IPS-20b (cell line): ENCODE measurements around the gene INTS13.
"Not testable (repeated sequence)": the region's sequence is repeated elsewhere in the genome, so short reads cannot be mapped to it uniquely, and the experiment has no call there.

Experiments used
- H3K27ac ChIP-seq: one replicate; pipeline ENCODE4 v1.5.1; 2013; ENCODE audit warnings: low read length
- H3K27me3 ChIP-seq: 2 replicates; pipeline ENCODE4 v1.6.1; 2013; ENCODE audit warnings: mild to moderate bottlenecking, low read length, inconsistent platforms; ENCODE audit not compliant: insufficient read depth
- H3K36me3 ChIP-seq: 2 replicates; pipeline ENCODE4 v1.6.1; 2013; ENCODE audit warnings: low read depth, mild to moderate bottlenecking, inconsistent platforms, low read length, moderate library complexity; ENCODE audit not compliant: insufficient read depth
- H3K4me1 ChIP-seq: 2 replicates; pipeline ENCODE4 v1.6.1; 2013; ENCODE audit warnings: mild to moderate bottlenecking, control low read depth, inconsistent platforms, low read length, moderate library complexity; ENCODE audit not compliant: insufficient read depth
- H3K4me3 ChIP-seq: 2 replicates; pipeline ENCODE4 v1.5.1; 2013; ENCODE audit warnings: mild to moderate bottlenecking, low read length, inconsistent platforms
- H3K9ac ChIP-seq: 2 replicates; pipeline ENCODE4 v1.6.1; 2013; ENCODE audit warnings: low read depth, mild to moderate bottlenecking, inconsistent platforms, low read length, moderate library complexity
- H3K9me3 ChIP-seq: 2 replicates; pipeline ENCODE4 v1.6.1; 2013; ENCODE audit warnings: mild to moderate bottlenecking, low read depth, low read length, inconsistent platforms; ENCODE audit not compliant: insufficient read depth

INTS13 gene

GRCh38 chr12:26937863-26938700 lies at the start of gene INTS13, which contains the start of gene FGFR1OP2:
INTS13 (minus strand) TSS chr12:26937981; CDS start chr12:26936803, 1,178 bp downstream.
FGFR1OP2 (plus strand) TSS chr12:26938470; CDS start chr12:26954159, 15,689 bp downstream.
- H3K9me3 ChIP-seq, result no peaks in the 10 kb centered on the region
- H3K9ac ChIP-seq, result peak within 1 kb of the TSS; percentile 94
- H3K27ac ChIP-seq, result peak within 1 kb of the TSS; percentile 66
- peaks cover 16% of the 10 kb centered on the region for H3K36me3 ChIP-seq
- peaks cover 14% of the 10 kb centered on the region for H3K4me1 ChIP-seq
- no peaks in the 10 kb centered on the region for H3K27me3 ChIP-seq
- H3K4me3 ChIP-seq, result peak within 1 kb of the TSS; percentile 96

- H3K27ac ChIP-seq, result no peak overlapping the region
- H3K4me3 ChIP-seq, result no peak overlapping the region
- peaks cover 48% of the 10 kb centered on the region for H3K36me3 ChIP-seq
- H3K4me1 ChIP-seq, result no peaks in the 10 kb centered on the region
- no peaks in the 10 kb centered on the region for H3K27me3 ChIP-seq
- H3K9me3 ChIP-seq, result no peaks in the 10 kb centered on the region
- H3K9ac ChIP-seq, result no peak overlapping the region
Observed at GRCh38 chr12:26982866-26983265, 45.1 kb upstream of the INTS13 start.

DNA sequence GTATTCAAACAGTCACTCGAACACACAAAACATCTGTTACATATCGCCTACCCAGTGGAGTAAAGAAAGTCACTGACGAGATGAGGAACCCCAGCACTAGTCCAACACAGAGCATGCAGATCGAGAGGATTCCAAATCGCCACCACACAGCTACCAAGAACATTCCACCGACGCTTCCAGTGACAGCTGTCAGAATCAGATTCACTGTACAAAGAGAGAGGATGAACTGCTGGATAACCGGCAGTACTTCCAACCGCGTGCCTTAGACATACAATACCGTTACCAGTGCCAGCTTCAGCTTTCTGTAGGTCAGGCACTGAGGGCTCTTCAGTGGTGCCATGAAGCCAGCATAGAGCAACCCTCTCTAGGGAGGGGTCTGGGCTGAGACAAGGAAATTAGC lies 42.0 kb upstream of the INTS13 start:
- no peaks in the 10 kb centered on the region for H3K4me1 ChIP-seq

DNA sequence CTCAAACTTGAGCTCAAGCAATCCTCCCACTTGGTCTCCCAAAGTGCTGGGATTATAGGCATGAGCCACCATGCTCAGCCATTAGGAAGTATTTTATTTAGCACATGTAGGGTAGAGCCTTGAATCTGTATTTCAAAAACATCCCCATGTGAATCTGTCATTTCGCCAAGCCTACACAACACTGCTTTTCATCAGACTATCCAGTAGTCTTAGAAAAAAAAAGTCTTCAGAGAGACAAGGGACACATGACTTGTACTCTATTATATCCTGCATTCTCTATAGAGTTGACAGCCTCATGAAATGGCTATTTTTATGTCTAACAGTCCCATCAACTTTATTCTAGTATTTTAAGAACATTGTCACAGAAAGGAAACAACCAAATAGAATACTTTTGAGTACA lies 41.0 kb upstream of the INTS13 start:
- H3K9me3 ChIP-seq, result no peaks in the 10 kb centered on the region
- no peaks in the 10 kb centered on the region for H3K27me3 ChIP-seq
- H3K9ac ChIP-seq, result no peak overlapping the region
- H3K36me3 ChIP-seq, result peaks cover 76% of the 10 kb centered on the region
- H3K4me1 ChIP-seq, result no peaks in the 10 kb centered on the region
- H3K4me3 ChIP-seq, result no peak overlapping the region
- H3K27ac ChIP-seq, result no peak overlapping the region

More for the DNA sequence above, 42.0 kb upstream of the INTS13 start:
- H3K9ac ChIP-seq, result no peak overlapping the region
- H3K36me3 ChIP-seq, result peaks cover 66% of the 10 kb centered on the region
- H3K27me3 ChIP-seq, result no peaks in the 10 kb centered on the region
- no peak overlapping the region for H3K4me3 ChIP-seq
- no peaks in the 10 kb centered on the region for H3K9me3 ChIP-seq
- no peak overlapping the region for H3K27ac ChIP-seq

- no peaks in the 10 kb centered on the region for H3K4me1 ChIP-seq
- no peak overlapping the region for H3K9ac ChIP-seq
- no peak overlapping the region for H3K27ac ChIP-seq
- peaks cover 81% of the 10 kb centered on the region for H3K36me3 ChIP-seq
- no peak overlapping the region for H3K4me3 ChIP-seq
- no peaks in the 10 kb centered on the region for H3K27me3 ChIP-seq
- no peaks in the 10 kb centered on the region for H3K9me3 ChIP-seq
Observed at GRCh38 chr12:26976687-26977086, 38.9 kb upstream of the INTS13 start.

DNA sequence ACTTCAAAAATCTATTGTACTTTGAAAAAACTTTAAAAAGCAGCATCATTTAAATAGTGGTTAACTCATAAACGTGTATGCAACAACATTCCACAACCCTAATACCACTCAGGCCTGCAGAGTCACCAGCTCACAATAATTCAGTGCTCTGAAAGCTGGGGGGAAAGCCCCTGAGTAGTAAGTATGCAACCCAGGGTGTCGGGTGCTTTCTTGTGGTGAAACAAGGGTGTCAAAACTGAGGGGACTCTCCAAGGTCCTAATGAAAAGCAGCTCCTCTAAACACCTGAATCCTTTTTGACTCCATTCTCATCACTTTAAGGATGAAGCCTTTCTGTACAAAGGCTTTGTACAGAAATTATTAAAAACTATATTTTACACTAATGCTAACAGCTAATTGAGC lies 34.2 kb upstream of the INTS13 start:
- Histone ChIP-seq H3K27ac (no peak overlapping the region), H3K4me3 (no peak overlapping the region), H3K9me3 (no peaks in the 10 kb centered on the region), H3K4me1 (no peaks in the 10 kb centered on the region), H3K9ac (no peak overlapping the region), H3K27me3 (no peaks in the 10 kb centered on the region), H3K36me3 (peaks cover 59% of the 10 kb centered on the region)

DNA sequence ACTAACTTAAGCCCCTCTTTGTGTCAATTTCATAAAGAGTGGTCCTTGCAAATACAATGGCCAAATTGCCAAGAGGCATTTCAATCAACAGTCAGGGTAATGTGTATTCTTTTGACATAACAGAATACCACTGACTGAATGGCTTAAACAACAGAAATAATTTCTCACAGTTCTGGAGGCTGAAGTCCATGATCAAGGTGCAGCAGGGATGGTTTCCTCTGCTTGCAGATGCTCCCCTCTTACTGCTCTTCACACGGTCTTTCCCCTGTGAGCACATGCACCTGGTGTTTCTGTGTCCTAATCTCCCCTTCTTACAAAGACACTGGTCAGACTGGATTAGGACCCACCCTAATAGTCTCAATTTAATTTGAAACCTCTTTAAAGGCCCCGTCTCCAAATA lies 32.4 kb upstream of the INTS13 start:
- Histone ChIP-seq H3K4me3 (no peak overlapping the region), H3K4me1 (no peaks in the 10 kb centered on the region), H3K36me3 (peaks cover 46% of the 10 kb centered on the region), H3K9me3 (no peaks in the 10 kb centered on the region), H3K9ac (no peak overlapping the region), H3K27ac (no peak overlapping the region), H3K27me3 (no peaks in the 10 kb centered on the region)

DNA sequence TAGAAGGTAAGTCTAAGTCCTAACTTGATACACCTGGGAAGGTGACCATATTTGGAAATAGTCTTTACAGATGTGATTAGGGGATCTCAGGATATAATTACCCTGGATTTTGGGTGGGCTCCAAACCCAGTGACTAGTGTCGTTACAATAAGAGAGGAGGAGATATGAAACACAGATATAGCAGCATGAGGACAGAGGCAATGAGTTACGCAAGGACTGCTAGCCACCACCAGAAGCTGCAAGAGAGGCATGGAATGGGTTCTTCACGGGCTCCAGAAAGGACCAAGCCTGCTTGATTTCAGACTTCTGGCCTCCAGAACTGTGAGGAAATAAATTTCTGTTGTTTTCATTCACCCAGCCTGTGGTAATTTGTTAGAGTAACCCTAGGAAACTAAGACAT lies 29.1 kb upstream of the INTS13 start:
- Histone ChIP-seq H3K9ac (no peak overlapping the region), H3K4me1 (no peaks in the 10 kb centered on the region), H3K4me3 (no peak overlapping the region), H3K27me3 (no peaks in the 10 kb centered on the region), H3K27ac (no peak overlapping the region), H3K36me3 (peaks cover 49% of the 10 kb centered on the region), H3K9me3 (no peaks in the 10 kb centered on the region)

- Histone ChIP-seq H3K9me3 (no peaks in the 10 kb centered on the region), H3K9ac (no peak overlapping the region), H3K27me3 (no peaks in the 10 kb centered on the region), H3K4me1 (no peaks in the 10 kb centered on the region), H3K27ac (no peak overlapping the region), H3K36me3 (peaks cover 51% of the 10 kb centered on the region; the same call in 1 of the 2 replicates), H3K4me3 (no peak overlapping the region)
Observed at GRCh38 chr12:26963413-26963812, 25.6 kb upstream of the INTS13 start.

DNA sequence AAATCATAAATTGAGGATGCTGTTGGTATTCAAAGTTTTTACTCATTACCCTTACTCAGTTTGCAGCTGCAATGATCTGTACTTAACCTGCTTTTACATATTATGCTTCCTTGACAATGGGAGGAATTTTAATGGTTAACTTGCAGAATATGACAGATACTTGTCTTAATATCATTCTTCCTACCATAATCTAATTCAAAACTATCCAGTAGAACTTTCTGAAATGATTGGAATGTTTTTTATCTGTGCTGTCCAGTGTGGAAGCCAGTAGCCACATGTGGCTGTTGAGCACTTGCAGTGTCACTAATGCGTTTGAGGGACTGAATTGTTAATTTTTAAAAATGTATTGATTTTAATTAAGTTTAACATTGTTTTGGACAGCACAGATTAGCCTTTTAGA lies 24.0 kb upstream of the INTS13 start:
- Histone ChIP-seq H3K4me1 (no peaks in the 10 kb centered on the region), H3K36me3 (peaks cover 63% of the 10 kb centered on the region), H3K4me3 (no peak overlapping the region), H3K27me3 (no peaks in the 10 kb centered on the region), H3K9ac (no peak overlapping the region), H3K27ac (no peak overlapping the region), H3K9me3 (no peaks in the 10 kb centered on the region)

GRCh38 chr12:26961391-26961790 lies 23.6 kb upstream of the INTS13 start:
- peaks cover 65% of the 10 kb centered on the region for H3K36me3 ChIP-seq
- not testable (repeated sequence) for H3K4me1 ChIP-seq, H3K9me3 ChIP-seq, H3K27me3 ChIP-seq, H3K4me3 ChIP-seq, H3K9ac ChIP-seq, H3K27ac ChIP-seq

GRCh38 chr12:26954027-26954426 lies 16.2 kb upstream of the INTS13 start:
- no peaks in the 10 kb centered on the region for H3K27me3 ChIP-seq
- no peaks in the 10 kb centered on the region for H3K9me3 ChIP-seq
- no peak overlapping the region for H3K4me3 ChIP-seq
- peaks cover 30% of the 10 kb centered on the region for H3K36me3 ChIP-seq
- no peak overlapping the region for H3K9ac ChIP-seq
- H3K27ac ChIP-seq, result no peak overlapping the region
- no peaks in the 10 kb centered on the region for H3K4me1 ChIP-seq
